Neuronal stem cell (in vitro differentiated cells): ENCODE results near the gene MYH7B.

Experiments
- DNase-seq: peaks from one replicate; pipeline ENCODE4 v3.0.0-alpha.2; 2013; ENCODE audit warnings: low spot score
- H2AFZ ChIP-seq: one replicate; pipeline ENCODE4 v1.6.1; 2013; ENCODE audit warnings: mild to moderate bottlenecking, low read length, inconsistent platforms
- H2AK5ac ChIP-seq: 2 replicates; pipeline ENCODE4 v1.6.1; 2013; ENCODE audit warnings: low read depth, mild to moderate bottlenecking, inconsistent platforms, low read length, moderate library complexity, mixed read lengths
- H2BK120ac ChIP-seq: 2 replicates; pipeline ENCODE4 v1.6.1; 2013; ENCODE audit warnings: low read depth, mild to moderate bottlenecking, inconsistent platforms, low read length, moderate library complexity, mixed read lengths
- H2BK12ac ChIP-seq: one replicate; pipeline ENCODE4 v1.6.1; 2013; ENCODE audit warnings: low read length, inconsistent platforms
- H2BK15ac ChIP-seq: 2 replicates; pipeline ENCODE4 v1.6.1; 2013; ENCODE audit warnings: mild to moderate bottlenecking, low read length, inconsistent platforms, mixed read lengths
- H2BK5ac ChIP-seq: one replicate; pipeline ENCODE4 v1.6.1; 2013; ENCODE audit warnings: inconsistent platforms, mild to moderate bottlenecking, low read length, moderate library complexity
- H3K14ac ChIP-seq: one replicate; pipeline ENCODE4 v1.6.1; 2013; ENCODE audit warnings: low read length, inconsistent platforms
- H3K18ac ChIP-seq: 2 replicates; pipeline ENCODE4 v1.6.1; 2013; ENCODE audit warnings: low read length, inconsistent platforms
- H3K23ac ChIP-seq: 2 replicates; pipeline ENCODE4 v1.6.1; 2013; ENCODE audit warnings: low read depth, mild to moderate bottlenecking, mixed read lengths, low read length, inconsistent platforms; ENCODE audit not compliant: poor library complexity
- H3K27ac ChIP-seq: replicated peaks from 3 replicates; pipeline ENCODE4 v1.5.1; 2013; ENCODE audit warnings: low read length, inconsistent platforms
- H3K27me3 ChIP-seq, 3 experiments: 2 replicates each; pipeline ENCODE4 v1.6.1; 2013; ENCODE audit warnings: low read length in 3 of 3, mild to moderate bottlenecking in 2 of 3, inconsistent platforms in 1 of 3, low read depth in 1 of 3, mixed read lengths in 1 of 3, moderate library complexity in 1 of 3; ENCODE audit not compliant: control insufficient read depth in 3 of 3, insufficient read depth in 3 of 3
- H3K36me3 ChIP-seq, 2 donors: replicated peaks in 1 of 2; 2 replicates each; pipeline ENCODE4 v1.6.1; 2013; ENCODE audit warnings: low read length in 2 of 2; ENCODE audit not compliant: control insufficient read depth in 2 of 2, insufficient read depth in 2 of 2
- H3K4ac ChIP-seq: 2 replicates; pipeline ENCODE4 v1.6.1; 2013; ENCODE audit warnings: inconsistent platforms, mild to moderate bottlenecking, low read length, moderate library complexity
- H3K4me1 ChIP-seq, 2 donors: 1 replicate in 1 of 2; 2 replicates in 1 of 2; pipeline ENCODE4 v1.6.1; 2013; ENCODE audit warnings: low read length in 2 of 2, low read depth in 1 of 2; ENCODE audit not compliant: control insufficient read depth in 2 of 2, insufficient read depth in 1 of 2
- H3K4me2 ChIP-seq: one replicate; pipeline ENCODE4 v1.6.1; 2013; ENCODE audit warnings: mild to moderate bottlenecking, low read length, inconsistent platforms; ENCODE audit not compliant: insufficient read depth, poor library complexity, severe bottlenecking
- H3K4me3 ChIP-seq, 2 donors: 2 replicates each; pipeline ENCODE4 v1.5.1; 2013; ENCODE audit warnings: low read length in 2 of 2, mild to moderate bottlenecking in 2 of 2, inconsistent platforms in 1 of 2, moderate library complexity in 1 of 2
- H3K79me1 ChIP-seq: one replicate; pipeline ENCODE4 v1.6.1; 2013; ENCODE audit warnings: low read depth, mild to moderate bottlenecking, inconsistent platforms, low read length, moderate library complexity
- H3K9ac ChIP-seq: one replicate; pipeline ENCODE4 v1.6.1; 2013; ENCODE audit warnings: mild to moderate bottlenecking, low read depth, low read length, inconsistent platforms; ENCODE audit not compliant: poor library complexity
- H3K9me3 ChIP-seq, 2 donors: replicated peaks in 1 of 2; 2 replicates each; pipeline versions ENCODE3 to v1.6.1; 2013; ENCODE audit warnings: low read length in 2 of 2, mild to moderate bottlenecking in 2 of 2, inconsistent platforms in 1 of 2, low read depth in 1 of 2, mixed read lengths in 1 of 2, moderate library complexity in 1 of 2; ENCODE audit not compliant: control insufficient read depth in 2 of 2, insufficient read depth in 1 of 2
- H4K8ac ChIP-seq: one replicate; pipeline ENCODE4 v1.6.1; 2013; ENCODE audit warnings: low read depth, mild to moderate bottlenecking, inconsistent platforms, low read length, moderate library complexity
- H4K91ac ChIP-seq: one replicate; pipeline ENCODE4 v1.6.1; 2013; ENCODE audit warnings: low read length, low read depth, mild to moderate bottlenecking, inconsistent platforms; ENCODE audit not compliant: poor library complexity
- WGBS, 2 donors: extraction: QIAGEN DNeasy Blood & Tissue Kit; methylation state at CpG; one replicate each; pipeline ENCODE4 v1.1.7; 2013; ENCODE audit warnings: missing lambda C conversion rate in 2 of 2, mixed read lengths in 1 of 2; ENCODE audit not compliant: insufficient read length in 2 of 2, insufficient replicate concordance in 1 of 2; ENCODE audit errors: extremely low coverage in 2 of 2; 5-methylcytosine and 5-hydroxymethylcytosine counted together

The MYH7B gene

GRCh38 chr20:34990231-34990630, 34.6 kb downstream of the MYH7B start:
- no peaks in the 10 kb centered on the region for H3K27me3 ChIP-seq
- no peak overlapping the region for H4K8ac ChIP-seq
- peaks cover 0 to 5% of the 10 kb centered on the region in 2 donors for H3K4me1 ChIP-seq
- WGBS, 2 donors = no CpG with 5 or more reads among the region's 11 CpGs
- peaks cover 2% of the 10 kb centered on the region for H3K79me1 ChIP-seq
- peak overlapping the region; percentile 67 for H3K23ac ChIP-seq
- H4K91ac ChIP-seq = peak overlapping the region; percentile 1
- no peak overlapping the region for H3K4me2 ChIP-seq
- no peak for DNase-seq
- peaks cover 0 to 5% of the 10 kb centered on the region in 2 donors for H3K9me3 ChIP-seq
- H3K4me3 ChIP-seq = no peak overlapping the region
- no peak overlapping the region for H3K4ac ChIP-seq
- H3K14ac ChIP-seq = no peak overlapping the region
- no peak overlapping the region for H2BK12ac ChIP-seq
- peak overlapping the region; percentile 1 for H2BK15ac ChIP-seq
- H3K36me3 ChIP-seq = peaks cover 18 to 23% of the 10 kb centered on the region in 2 donors
- H3K18ac ChIP-seq = peak overlapping the region; percentile 44
- H2BK120ac ChIP-seq = no peak overlapping the region
- no peak overlapping the region for H2BK5ac ChIP-seq
- H2AK5ac ChIP-seq = peak overlapping the region; percentile 71
- no peak overlapping the region for H3K27ac ChIP-seq
- H2AFZ ChIP-seq = no peak overlapping the region
- no peak overlapping the region for H3K9ac ChIP-seq

- Histone ChIP-seq H2BK120ac (no peak overlapping the region), H3K14ac (peak overlapping the region; percentile 5), H2BK12ac (no peak overlapping the region), H3K23ac (peak overlapping the region; percentile 69), H3K27ac (no peak overlapping the region), H3K4me1 (peaks cover 0 to 5% of the 10 kb centered on the region in 2 donors), H4K8ac (peak overlapping the region; percentile 9), H3K36me3 (peaks cover 23 to 28% of the 10 kb centered on the region in 2 donors), H3K9me3 (peaks cover 0 to 5% of the 10 kb centered on the region in 2 donors), H3K4me2 (no peak overlapping the region), H2AK5ac (peak overlapping the region; percentile 71), H3K4ac (no peak overlapping the region), H3K18ac (peak overlapping the region; percentile 80), H3K9ac (no peak overlapping the region), H2AFZ (no peak overlapping the region), H3K79me1 (peaks cover 2% of the 10 kb centered on the region), H3K27me3 (no peaks in the 10 kb centered on the region), H3K4me3 (no peak overlapping the region), H2BK15ac (no peak overlapping the region), H4K91ac (peak overlapping the region; percentile 1), H2BK5ac (no peak overlapping the region)
- no peak for DNase-seq
- WGBS, 2 donors = no CpG with 5 or more reads among the region's 18 CpGs
These were observed 35.1 kb downstream of the MYH7B start for GRCh38 chr20:34990661-34991214.

GRCh38 chr20:34992751-34993417, 37.2 kb downstream of the MYH7B start:
- Histone ChIP-seq H3K79me1 (peaks cover 5% of the 10 kb centered on the region), H3K27me3 (no peaks in the 10 kb centered on the region), H2BK5ac (no peak overlapping the region), H3K4me2 (no peak overlapping the region), H3K4me1 (peaks cover 0 to 5% of the 10 kb centered on the region in 2 donors), H3K23ac (no peak overlapping the region), H3K9ac (peak overlapping the region; percentile 2), H2BK12ac (peak overlapping the region; percentile 41), H3K4ac (no peak overlapping the region), H3K4me3 (peak overlapping the region in 1 of 2 donors; percentile 9), H4K8ac (no peak overlapping the region), H2AFZ (no peak overlapping the region), H3K27ac (no peak overlapping the region), H2AK5ac (no peak overlapping the region), H3K36me3 (peaks cover 32 to 45% of the 10 kb centered on the region in 2 donors), H2BK15ac (no peak overlapping the region), H3K9me3 (peaks cover 0 to 2% of the 10 kb centered on the region in 2 donors), H3K14ac (no peak overlapping the region), H4K91ac (no peak overlapping the region), H3K18ac (no peak overlapping the region), H2BK120ac (no peak overlapping the region)
- no CpG with 5 or more reads among the region's 20 CpGs for WGBS, 2 donors
- DNase-seq = no peak

GRCh38 chr20:34993941-34994508, 38.4 kb downstream of the MYH7B start:
- WGBS, 2 donors = no CpG with 5 or more reads among the region's 22 CpGs
- Histone ChIP-seq H2AFZ (no peak overlapping the region), H2BK15ac (no peak overlapping the region), H3K9me3 (peaks cover 0 to 2% of the 10 kb centered on the region in 2 donors), H3K4me2 (no peak overlapping the region), H2BK120ac (no peak overlapping the region), H2BK5ac (peak overlapping the region; percentile 87), H3K14ac (no peak overlapping the region), H3K79me1 (peaks cover 7% of the 10 kb centered on the region), H3K18ac (no peak overlapping the region), H3K9ac (no peak overlapping the region), H2AK5ac (no peak overlapping the region), H4K91ac (no peak overlapping the region), H3K23ac (peak overlapping the region; percentile 73), H3K27ac (no peak overlapping the region), H3K36me3 (peaks cover 39 to 57% of the 10 kb centered on the region in 2 donors), H3K4me1 (peaks cover 0 to 4% of the 10 kb centered on the region in 2 donors), H3K4ac (no peak overlapping the region), H4K8ac (no peak overlapping the region), H3K27me3 (no peaks in the 10 kb centered on the region), H2BK12ac (no peak overlapping the region), H3K4me3 (no peak overlapping the region)
- DNase-seq = no peak
